HG03520 (cell line): Measurements from ENCODE around the gene NOC4L.

ENCODE experiments used
- ATAC-seq: cut with Tn5 transposase; IDR thresholded peaks from one replicate; pipeline ENCODE4 v1.9.1; 2021; ENCODE audit warnings: mild to moderate bottlenecking, moderate library complexity; ENCODE audit not compliant: unreplicated experiment

The NOC4L gene

DNA sequence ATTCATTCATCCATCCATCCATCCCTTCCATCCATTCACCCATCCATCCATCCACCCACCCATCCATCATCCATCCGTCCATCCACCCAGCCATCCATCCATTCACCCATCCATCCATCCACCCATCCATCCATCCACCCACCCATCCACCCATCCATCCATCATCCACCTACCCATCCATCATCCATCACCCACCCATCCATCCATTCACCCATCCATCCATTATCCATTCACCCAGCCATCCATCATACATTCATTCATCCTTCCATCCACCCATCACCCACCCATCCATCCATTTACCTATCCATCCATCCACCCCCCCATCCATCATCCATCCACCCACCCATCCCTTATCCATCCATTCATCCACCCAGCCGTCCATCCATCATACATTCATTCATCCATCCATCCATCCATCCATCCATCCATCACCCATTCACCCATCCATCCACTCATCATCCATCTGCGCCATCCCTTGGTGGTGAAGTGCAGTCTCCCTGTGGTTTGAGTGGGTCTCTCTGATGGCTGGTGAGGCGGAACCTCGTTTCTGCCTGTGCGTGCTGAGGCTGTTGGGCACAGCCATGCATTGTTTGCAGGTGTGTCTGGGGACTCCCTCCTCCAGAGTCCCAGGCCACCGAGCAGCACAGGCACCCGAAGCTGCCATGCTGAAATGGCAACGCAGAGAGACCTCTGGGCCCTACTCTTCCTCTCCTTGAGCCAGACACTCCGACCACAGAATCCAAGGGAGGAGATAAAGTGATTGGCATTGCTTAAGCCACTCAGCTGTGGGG, 22.7 kb downstream of the NOC4L start:
- ATAC-seq, result no peak

DNA sequence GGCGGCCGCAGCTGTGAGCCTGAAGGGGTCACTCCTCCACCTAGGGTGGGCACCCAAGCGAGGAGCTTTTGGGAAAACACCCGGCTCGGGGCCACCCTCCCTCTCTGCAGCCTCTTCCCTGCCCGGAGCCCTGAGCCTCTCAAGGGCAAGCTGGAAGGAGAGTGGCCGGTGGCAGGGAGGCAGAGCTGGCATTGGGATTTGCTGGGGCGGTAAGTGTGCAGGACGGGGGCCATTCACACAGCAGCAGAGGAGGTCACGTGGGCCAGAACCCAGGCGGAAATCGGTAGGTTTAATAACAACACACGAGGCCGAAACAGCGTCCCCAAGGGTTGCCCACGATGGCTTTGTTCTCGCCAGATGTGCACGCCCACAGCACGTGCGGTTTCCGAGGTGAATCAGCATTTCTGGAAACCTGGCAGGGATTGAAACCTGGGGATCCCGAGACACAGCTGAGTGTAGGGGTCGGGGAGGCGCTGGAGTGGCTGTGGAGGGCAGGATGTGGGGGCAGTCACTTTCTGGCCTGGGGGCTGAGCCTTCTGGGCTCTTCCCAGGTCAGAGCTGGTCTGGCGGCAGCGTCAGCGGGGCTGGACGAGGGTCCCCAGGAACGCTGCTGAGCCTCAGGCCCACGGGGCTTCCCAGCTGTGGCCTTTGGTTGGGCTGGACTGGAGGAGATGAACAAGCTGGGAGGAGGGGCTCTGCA, 23.5 kb downstream of the NOC4L start:
- no peak for ATAC-seq

DNA sequence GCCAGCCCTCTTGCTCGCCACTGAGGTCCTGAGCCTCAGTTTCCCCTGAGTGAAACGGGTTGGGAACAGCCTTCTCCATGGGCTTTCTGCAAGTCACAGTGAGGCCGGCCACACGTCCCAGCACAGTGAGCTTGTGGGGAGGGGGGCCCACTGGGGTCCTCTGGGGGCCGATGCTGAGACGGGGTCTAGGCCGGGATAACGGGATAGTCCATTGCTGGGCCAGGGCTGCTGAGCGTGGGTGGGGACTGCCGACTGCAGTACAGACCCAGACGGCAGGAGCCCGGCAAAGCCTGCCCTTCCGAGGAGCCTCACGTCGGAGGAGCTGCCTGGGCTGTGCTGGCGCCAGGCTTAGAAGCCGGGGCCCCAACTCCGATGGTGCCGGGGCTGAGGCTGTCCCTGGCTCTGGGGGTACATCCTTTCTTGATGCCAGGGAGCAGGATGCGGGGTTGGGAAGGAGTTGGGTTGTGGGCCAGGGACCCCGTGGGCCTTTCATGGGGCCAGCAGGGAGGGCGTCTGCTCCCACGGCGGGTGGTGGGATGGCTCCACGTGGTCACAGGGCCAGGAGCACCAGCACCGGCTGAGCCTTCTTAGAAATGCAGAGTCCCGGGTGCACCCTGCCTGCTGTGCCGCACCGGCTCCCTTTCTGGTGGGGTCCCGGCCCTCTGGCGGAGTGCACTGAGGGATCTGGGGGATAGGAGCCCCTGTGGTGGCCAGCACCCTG, 24.2 kb downstream of the NOC4L start:
- no peak for ATAC-seq

DNA sequence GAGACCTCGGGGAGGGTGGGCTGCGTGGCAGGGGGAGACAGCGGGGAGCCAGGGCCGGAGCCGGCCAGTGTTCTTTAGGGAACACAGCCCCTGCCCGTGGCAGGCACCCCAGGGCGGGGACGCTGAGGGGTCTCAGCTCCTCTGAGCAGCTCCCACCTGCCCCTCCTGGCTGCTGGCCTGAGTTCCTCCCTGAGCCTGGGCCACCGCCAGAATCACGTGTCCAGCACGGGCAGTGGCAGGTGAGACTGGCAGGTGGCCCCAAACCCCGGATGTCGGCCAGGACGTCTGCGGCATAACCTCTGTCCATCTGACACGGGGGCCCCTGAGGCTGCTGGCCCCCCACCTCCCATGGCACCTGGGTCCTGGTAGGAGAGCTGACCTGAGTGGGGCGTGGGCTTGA, 25.1 kb downstream of the NOC4L start:
- no peak for ATAC-seq

DNA sequence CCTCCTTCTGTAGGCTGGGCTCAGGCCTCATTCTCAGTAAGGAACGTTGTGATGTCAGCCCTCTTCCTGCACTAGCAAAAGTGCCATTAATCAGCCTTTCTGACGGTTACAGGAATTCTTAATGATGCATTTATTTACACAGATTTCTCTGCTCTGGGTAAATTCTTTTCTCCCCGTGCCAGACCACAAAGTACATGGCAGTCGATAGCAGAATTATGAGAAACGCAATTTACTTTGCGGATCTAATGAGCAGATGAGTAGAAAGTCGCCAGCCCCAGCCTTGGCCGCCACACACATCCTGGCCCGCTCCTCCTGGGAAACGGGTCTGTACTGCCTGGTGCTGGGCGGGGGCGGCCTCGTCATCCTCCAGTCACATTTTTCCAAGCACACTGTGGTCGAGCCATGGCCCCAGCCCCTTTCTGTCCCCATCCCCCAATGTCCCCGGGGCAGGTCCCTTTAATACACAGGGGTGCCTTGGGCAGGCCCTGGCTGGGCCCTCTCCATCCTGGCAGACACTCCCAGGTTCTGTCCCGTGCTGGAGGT, 25.9 kb downstream of the NOC4L start:
- no peak for ATAC-seq

DNA sequence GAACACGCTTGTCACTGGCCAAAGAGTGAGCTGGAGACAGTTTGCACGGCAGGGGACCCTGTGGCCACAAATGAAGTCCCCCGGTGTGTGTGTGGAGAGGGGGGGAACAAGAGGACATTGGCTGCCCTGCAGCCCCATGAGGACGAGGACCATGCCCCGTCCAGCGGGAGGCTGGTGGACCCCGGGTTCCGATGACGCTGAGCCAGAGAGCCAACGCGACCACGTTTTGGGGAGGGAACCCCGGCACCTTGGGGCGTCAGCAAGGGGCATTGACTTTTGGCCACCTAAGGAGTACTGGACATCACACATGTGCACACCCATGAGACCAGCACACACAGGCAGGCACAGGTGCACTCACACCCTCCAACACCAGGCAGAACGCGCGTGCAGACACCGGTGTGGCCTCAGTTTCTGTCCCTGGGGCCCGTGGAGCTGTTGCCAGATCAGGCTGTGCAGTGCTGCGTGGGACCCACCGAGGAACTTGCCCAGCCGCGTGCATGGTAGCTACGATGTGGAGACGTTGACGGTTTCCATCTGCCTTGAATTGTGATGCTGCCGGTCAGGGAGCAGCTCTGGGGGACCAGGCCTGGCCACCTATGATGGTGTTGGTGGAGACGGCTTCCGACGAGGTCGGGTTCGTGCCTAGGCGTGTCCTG, 26.5 kb downstream of the NOC4L start:
- ATAC-seq, result no peak

DNA sequence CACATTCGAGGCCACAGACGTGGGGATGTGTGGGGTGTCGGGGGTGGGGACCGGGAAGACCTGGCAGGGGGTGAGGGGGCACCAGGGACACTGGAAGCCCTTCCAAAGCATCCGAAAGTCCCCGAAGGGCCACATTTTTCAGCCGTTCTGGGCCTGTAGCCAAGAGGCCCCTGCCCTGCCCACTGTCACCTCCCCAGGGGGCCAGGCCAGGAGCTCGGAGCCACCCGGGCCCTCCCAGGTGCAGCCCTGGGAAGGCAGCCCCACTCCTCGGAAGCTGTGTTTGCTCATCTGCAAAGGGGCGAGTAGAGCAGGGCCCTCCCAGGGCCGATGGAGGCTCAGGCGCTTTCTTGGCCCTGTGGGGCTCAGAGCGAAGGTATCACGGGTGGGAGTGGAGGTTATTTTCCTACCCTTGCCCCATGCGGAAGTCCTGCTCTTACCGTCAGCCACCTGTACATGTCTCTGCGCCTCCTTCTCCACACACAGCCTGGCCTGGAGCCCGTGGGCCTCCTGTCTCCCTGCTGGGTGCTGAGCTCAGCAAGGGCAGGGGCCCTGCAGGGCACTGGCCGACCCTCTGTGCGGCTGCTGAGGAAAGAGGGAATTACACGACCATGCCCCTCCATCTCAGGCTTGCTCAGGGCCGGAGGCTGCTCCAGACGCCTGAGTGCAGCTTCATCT, 27.2 kb downstream of the NOC4L start:
- no peak for ATAC-seq

DNA sequence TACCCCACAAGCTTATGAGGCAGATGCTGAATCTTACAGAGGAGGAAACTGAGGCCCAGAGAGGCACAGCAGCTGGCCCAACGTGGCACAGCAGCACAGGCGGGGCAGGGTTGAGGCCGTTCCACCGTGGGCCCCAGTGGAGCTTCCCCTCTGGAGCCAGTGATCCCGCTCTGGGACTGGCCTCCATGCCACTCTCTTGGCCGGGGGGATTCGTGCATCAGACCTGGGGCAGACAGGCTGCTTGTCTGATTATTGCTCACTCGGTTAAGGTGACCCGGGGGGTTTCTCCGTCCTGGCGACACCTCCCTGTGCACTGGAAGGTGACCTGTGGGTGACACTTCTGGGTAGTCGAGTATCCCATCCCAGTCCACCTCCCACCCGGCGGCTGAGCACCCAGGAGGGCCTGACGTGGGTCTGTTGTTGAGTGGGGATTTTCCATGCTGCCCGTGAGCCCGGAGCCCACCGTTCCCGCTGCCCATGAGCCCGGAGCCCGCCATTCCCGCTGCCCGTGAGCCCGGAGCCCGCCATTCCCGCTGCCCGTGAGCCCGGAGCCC, 27.8 kb downstream of the NOC4L start:
- ATAC-seq, result no peak

DNA sequence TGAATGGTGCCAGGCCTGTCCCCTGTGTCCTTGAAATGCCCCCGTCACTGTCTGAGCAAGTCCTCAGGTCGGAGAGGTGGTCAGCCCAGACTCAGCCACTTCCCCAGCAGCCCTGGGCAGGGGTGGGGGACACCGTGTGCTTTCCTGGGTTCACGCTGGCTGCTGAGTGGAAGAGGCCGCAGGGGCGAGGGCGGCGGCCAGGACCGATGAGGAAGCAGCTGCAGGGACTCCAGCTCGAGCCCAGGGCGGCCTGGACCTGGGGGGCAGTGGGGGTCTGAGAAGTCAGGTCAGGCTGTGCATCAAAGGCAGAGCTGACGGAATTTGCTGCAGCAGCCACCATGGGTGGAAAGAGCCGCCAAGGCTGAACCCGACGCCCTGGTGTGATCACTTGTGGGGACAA, 28.4 kb downstream of the NOC4L start:
- no peak for ATAC-seq

DNA sequence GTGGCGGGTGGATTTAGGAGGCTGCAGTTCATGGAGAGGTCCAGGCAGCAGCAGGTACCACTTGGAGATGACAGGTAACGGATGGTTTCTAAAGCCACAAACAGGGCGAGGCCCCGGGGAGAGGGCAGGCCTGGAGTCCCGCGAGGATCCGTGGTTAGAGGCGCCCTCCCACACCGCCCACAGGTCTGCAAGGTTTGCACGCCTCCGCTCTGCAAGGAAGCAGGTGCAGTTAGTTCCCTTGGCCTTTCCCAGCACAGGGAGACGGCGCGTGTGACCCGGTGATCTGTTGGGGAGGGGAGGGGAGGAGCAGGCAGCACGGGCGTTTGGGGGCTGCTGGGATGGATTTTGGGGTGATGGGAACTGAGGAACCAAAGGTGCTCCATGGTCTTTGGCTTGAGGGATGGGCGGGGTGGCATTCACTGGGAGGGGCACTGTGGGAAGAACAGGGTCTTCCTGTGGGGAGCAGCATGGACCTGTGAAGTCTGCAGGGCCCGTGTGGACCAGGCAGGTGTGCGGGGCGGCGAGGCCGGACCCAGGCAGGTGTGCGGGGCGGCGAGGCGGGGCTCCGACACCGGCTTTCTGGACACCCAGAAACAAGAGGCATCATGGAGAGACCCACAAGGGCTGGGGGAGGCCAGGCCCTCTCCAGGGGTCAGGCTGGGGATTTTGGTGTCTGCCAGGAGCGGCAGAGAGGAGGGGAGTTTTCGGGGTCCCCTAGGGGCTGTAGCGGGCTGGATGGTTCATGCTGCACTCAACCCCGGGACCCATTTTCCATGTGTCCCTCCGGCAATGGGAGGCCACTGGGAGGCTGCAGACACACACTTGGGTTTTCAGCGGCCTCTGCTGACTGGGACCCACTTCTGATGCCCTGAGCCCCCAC, 29.1 kb downstream of the NOC4L start:
- ATAC-seq, result no peak

DNA sequence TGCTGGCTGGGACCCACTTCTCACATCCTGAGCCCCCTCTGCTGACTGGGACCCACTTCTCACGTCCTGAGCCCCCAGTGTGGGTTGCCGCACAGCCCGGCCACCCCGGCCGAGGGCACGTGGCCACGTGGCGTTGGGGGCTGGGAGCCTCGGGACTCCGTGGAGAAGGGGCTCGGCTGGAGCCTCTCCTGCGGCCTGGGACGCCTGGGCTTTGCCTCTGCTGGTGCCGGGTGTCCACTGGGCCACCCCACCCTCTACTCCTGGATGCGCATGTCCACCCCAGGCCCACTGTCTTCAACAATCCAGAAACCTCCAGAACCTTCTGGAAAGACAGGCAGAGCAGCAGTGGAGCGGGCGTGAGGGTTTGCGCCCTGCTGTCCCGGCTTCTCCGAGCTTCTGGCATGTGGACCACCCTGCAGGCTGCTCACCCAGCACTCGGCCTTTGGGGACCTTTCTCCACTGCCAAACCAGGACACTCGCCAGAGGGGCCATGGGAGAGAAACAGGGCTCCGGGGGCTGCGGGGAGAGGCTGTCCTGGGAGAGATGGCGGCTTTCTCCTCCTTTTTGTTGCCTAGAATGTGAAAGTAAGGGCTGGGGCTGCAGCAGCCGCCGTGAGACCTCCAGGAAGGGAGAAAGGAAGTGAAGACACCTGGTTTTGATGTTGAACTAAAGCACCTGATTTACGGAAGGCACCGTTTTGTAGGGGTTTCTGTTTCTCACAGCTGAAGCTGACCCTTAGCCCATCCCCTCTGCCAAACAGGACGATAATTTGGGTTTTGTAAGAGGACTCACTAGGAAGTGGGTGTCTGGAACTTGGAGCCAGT, 30.0 kb downstream of the NOC4L start:
- no peak for ATAC-seq

DNA sequence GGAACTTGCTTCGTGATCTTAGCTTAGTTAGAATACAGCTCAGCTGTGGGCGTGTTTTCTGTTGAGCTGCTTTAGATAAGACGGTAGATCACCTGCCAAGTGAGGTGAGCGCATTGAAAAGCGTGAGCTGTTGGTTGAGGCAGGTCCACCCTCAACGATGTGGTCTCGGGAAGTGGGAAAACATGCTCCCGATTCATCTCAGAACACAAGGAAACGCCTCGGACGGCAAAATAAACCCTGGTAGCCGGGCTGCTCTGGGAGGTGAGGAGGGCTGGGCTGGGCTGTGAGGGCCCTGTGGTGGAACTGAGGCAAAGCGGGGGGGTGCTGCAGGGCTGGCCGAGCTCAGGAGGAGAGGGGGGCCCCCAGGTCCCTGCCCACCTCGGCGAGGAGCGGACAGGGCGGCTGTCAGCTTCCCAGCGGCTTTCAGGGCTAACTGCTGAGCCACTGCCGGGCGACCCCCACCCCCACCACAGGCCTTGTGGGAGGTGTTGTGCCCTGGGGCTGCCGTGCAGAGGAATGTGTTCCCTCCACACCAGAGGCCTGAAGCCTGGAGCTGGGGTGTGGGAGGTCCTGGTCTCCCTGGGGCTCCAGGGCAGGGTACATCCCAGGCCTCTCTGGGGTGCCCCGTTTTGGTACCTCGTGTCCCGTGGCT, 30.7 kb downstream of the NOC4L start:
- no peak for ATAC-seq

DNA sequence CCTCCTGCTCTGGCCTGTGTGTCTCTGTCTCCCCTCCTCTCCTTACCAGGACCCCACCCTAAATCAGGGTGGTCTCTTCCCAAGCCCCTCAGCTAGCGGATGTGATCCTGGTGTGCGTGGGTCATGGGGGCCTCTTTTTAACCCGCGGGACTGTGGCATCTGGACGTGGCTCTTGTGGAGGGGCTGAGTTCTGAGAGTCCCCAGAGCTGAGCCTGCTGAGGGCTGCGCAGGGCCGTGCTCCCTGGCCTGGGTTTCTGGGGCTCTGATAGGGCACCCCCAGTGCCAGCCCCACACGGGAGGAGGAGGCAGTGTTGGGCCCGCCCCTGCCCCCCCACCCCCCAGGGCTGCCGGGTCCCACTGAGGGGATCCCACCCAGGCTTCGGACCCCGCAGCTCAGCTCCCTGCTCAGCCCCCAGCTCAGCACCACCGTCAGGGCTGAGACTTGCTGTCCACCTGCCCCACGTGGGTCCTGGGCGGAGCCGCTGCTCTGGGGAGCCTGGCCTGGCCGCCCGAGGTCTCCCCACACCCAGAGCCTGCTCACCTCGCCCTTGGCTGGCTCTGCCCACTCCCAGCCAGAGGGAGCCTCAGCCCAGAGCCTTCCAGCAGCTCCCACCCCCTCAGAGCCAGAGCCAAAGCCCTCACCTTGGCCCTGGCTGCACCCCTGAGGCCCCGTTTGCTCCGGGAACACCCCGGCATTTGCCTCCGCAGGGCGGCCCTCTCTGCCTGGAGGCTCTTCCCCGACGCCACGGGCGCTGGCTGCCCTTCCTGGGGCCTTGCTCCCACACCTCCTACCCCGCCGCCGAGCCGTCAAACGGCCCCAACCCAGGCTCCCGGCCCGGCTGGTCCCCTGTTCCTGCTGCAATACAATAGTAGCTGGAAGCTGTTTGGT, 31.5 kb downstream of the NOC4L start:
- ATAC-seq, result no peak

DNA sequence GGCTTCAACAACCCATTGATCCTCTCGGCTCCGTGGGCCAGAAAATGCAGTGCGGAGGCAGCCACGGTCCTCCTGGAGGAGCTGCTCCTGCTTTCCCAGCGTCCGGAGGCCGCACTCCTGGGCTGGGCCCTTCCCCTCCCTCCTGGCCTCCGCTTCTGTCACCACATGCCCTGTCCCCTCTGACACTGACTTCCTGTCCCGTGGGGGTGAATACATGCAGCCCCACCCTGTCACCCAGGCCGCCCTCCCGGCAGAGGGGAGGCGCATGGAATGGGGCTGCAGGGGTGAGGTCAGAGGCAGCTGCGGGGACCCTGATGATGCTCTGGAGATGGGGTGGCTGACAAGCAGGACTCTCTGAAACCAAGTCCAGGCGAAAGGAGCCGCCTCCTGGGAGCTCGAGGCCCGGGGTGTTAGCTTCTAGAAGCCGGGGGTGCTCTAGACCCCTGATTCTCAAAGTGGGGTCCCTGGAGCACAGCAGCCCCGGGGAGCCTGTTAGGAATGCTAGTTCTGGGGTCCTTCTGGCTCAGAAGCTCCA, 32.2 kb downstream of the NOC4L start:
- ATAC-seq, result no peak

DNA sequence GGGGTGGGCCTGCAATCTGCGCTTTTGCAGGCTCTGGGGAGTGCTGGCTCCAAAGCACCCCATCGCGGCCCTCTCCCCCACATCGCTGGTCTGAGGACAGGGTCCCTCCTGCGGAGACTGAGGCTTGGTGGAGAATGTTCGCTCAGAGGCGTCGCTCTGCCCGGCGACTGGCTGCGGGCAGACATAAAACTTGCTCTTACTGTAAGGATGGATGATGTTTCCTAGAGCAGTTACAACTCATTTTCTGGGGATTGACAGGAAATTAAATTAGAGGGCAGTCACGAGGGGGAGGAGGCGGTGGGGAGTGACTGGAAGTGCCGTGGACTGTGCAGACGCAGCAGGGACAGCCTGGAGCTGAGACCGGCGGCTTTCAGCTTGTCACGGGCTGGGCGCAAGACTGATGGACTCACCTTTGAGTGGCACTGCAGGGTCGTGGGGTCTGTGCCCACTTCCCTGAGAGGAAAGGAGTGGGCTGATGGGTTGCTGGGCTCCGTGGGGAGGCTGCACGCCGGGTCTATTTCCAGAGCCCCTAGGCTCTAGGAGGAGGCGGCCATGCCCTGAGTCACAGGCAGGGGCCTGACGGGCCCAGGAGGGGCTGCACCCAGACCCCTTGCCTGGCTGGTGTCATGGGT, 32.8 kb downstream of the NOC4L start:
- no peak for ATAC-seq

DNA sequence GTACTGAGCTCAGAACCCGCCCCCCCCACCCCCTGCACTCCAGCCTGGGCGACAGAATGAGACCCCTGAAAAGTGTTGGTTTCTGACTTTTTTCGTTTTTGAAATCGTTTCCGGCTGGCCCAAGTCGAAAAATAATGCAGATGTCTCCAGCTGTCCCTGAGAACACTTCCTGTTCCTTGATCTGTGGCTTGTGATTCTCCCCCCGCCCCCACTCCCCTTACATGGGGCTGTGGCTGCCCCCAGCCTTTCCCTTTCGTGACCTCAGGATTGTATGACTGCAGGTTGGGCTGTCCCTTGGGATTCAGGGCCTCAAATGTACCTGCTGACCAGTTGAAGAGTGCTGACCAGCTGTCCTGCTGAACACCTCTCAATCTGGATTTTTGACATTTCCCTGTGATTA, 34.1 kb downstream of the NOC4L start:
- no peak for ATAC-seq
